ENCODE measurements around the gene TSKS. TPM values are rescaled to one million over a fixed set of nuclear protein-coding genes. Genes with fewer than 3 reads are reported as not detected.

TSKS gene
- total RNA-seq, 4 donors from 2014 or later = 0.22 to 0.81 TPM; not detected in 2

DNA sequence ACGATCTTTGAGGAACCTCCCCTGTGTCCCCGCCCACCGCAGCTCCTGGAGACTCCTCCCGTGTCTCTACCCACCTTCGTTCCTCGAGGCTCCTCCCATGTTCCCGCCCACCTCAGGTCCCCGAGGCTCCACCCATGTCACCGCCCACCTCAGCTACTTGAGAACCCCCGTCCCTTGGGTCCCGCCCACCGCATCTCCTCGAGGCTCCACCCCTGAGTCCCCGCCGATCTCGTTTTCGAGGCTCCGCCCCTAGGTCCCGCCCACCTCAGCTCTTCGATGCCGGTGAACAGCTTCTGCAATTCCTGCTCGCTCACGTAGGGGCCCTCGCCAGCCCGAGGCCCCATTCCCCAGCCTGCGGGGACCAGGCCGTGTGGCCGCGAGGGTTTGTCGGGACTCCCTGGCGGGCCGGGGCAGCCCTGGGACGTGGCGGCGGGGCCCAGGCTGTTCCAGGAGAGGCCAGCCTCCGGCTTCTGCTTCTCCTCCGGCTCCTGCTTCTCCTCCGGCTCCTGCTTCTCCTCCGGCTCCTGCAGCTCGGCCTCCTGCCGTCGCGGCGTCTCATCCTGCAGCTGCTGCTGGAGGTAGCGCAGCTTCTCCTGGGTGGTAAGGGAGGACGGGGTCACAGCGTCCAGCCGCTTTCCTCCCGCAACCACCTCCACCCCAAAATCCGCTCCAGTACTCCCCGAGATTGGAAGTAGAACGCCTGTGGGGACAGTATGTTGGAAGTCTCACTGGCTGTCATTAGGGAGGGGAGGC is 16.7 kb downstream of the TSKS start:
- intact Hi-C loops (cut with DNase I) = no loop called here
- Histone ChIP-seq H3K36me3 (no peaks in the 10 kb centered on the region), H3K4me1 (peaks cover 0 to 3% of the 10 kb centered on the region in 2 donors), H3K27ac (no peak overlapping the region), H3K27me3 (no peaks in the 10 kb centered on the region), H3K4me3 (replicated peaks in 1 of 3) (no peak overlapping the region), H3K9me3 (no peaks in the 10 kb centered on the region)
- TF ChIP-seq, protein P1, sequence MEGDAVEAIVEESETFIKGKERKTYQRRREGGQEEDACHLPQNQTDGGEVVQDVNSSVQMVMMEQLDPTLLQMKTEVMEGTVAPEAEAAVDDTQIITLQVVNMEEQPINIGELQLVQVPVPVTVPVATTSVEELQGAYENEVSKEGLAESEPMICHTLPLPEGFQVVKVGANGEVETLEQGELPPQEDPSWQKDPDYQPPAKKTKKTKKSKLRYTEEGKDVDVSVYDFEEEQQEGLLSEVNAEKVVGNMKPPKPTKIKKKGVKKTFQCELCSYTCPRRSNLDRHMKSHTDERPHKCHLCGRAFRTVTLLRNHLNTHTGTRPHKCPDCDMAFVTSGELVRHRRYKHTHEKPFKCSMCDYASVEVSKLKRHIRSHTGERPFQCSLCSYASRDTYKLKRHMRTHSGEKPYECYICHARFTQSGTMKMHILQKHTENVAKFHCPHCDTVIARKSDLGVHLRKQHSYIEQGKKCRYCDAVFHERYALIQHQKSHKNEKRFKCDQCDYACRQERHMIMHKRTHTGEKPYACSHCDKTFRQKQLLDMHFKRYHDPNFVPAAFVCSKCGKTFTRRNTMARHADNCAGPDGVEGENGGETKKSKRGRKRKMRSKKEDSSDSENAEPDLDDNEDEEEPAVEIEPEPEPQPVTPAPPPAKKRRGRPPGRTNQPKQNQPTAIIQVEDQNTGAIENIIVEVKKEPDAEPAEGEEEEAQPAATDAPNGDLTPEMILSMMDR (IDR thresholded peaks at IDR 0.05) = no peak
- TF ChIP-seq POLR2A (IDR thresholded peaks at IDR 0.05) = no peak
- WGBS, 2 donors = 56 to 62% methylated on average over 30 to 38 of the region's 52 CpGs
- DNase-seq = peak in 1 of 2 donors; percentile 6

GRCh38 chr19:49744946-49745381 is 18.1 kb downstream of the TSKS start:
- no peaks in the 10 kb centered on the region for H3K9me3 ChIP-seq
- H3K27ac ChIP-seq = no peak overlapping the region
- no peak for DNase-seq
- 92 to 95% methylated on average over 19 to 23 of the region's 23 CpGs for WGBS, 2 donors
- H3K36me3 ChIP-seq = no peaks in the 10 kb centered on the region
- peaks cover 0 to 3% of the 10 kb centered on the region in 2 donors for H3K4me1 ChIP-seq
- TF ChIP-seq, protein P1 (IDR thresholded peaks at IDR 0.05) = no peak
- no peak for TF ChIP-seq POLR2A (IDR thresholded peaks at IDR 0.05)
- no peak overlapping the region for H3K4me3 ChIP-seq (replicated peaks in 1 of 3)
- intact Hi-C loops (cut with DNase I) = no loop called here
- no peaks in the 10 kb centered on the region for H3K27me3 ChIP-seq

DNA sequence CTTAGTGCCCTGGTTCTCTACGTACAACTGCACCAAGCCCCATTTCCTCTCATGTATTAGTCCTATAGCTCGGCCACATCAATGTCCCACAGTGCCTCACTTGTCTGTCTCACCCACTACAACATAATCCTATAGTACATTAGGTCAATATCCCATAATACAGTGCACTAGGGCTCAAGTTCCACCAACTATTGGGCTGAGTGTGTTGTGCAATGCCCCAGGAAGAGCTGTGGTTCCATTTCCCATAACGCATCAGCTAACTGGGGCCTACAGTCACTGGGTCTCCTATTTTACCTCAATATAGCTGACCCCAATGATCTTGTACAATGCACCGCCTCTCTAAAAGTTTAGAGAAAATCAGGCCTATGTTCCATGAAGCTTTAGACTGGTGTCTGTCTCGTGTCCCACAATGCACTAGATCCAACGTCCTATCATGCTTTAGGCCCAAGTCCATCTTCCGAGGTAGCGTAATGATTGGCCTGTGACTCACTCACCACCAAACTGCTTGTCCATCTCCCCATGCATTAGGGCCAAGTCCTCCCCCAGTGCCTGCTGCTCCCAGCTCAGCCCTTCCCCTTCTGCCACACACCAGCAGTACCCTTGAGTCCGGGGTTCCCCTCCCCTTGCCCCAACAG is 21.8 kb downstream of the TSKS start:
- intact Hi-C loops (cut with DNase I) = no loop called here
- Histone ChIP-seq H3K9me3 (no peaks in the 10 kb centered on the region), H3K4me3 (replicated peaks in 1 of 3) (no peak overlapping the region), H3K27ac (no peak overlapping the region), H3K4me1 (peaks cover 0 to 3% of the 10 kb centered on the region in 2 donors), H3K27me3 (no peaks in the 10 kb centered on the region), H3K36me3 (no peaks in the 10 kb centered on the region)
- 91% methylated on average over 9 of the region's 9 CpGs for WGBS, 2 donors
- no peak for DNase-seq
- no peak for TF ChIP-seq POLR2A (IDR thresholded peaks at IDR 0.05)

DNA sequence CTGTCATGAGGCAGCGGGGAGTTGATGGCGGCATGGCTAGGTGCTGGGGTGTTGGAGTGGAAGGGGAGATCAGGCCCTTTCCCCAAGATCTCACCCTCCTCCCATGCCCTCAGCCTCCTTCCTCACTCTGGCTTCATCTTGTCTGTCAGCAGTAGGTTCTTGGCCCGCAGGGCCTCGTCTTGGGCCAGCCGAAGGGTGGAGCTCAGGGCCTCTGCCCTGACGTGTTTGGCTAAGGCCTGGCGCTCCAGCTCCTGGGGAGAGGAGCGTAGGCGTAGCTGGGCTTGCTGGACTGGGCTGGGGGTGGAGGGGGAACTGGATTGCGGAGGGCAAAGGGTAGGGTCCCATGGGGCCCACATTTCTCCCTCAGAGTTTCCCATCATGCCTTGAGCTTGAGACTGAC is 23.2 kb downstream of the TSKS start:
- intact Hi-C loops (cut with DNase I) = no loop called here
- 74 to 92% methylated on average over 4 to 5 of the region's 10 CpGs for WGBS, 2 donors
- H3K36me3 ChIP-seq = no peaks in the 10 kb centered on the region
- no peak for TF ChIP-seq POLR2A (IDR thresholded peaks at IDR 0.05)
- TF ChIP-seq, protein P1 (IDR thresholded peaks at IDR 0.05) = no peak
- no peaks in the 10 kb centered on the region for H3K27me3 ChIP-seq
- no peak overlapping the region for H3K4me3 ChIP-seq (replicated peaks in 1 of 3)
- H3K9me3 ChIP-seq = no peaks in the 10 kb centered on the region
- H3K27ac ChIP-seq = no peak overlapping the region
- DNase-seq = no peak
- H3K4me1 ChIP-seq = no peaks in the 10 kb centered on the region

DNA sequence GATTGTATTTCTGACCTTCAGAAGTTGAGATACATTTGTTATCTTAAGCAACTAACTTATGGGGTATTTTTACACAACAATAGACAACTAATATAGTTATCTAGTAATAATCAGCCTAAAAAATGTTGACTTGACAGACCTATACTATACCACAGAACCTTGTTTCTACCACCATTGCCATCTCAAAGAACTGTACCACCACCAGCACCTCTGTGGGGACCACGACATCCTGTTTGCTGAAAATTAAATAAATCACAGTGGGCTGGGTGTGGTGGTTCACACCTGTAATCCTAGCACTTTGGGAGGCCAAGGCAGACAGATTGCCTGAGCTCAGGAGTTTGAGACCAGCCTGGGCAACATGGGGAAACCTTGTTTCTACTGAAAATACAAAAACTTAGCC is 24.0 kb downstream of the TSKS start:
- no peaks in the 10 kb centered on the region for H3K27me3 ChIP-seq
- 82 to 89% methylated on average over 1 of the region's 1 CpG for WGBS, 2 donors
- H3K27ac ChIP-seq = no peak overlapping the region
- no peaks in the 10 kb centered on the region for H3K4me1 ChIP-seq
- no peak overlapping the region for H3K4me3 ChIP-seq (replicated peaks in 1 of 3)
- no peaks in the 10 kb centered on the region for H3K9me3 ChIP-seq
- no peak for TF ChIP-seq POLR2A (IDR thresholded peaks at IDR 0.05)
- TF ChIP-seq, protein P1 (IDR thresholded peaks at IDR 0.05) = no peak
- no peak for DNase-seq
- intact Hi-C loops (cut with DNase I) = no loop called here
- no peaks in the 10 kb centered on the region for H3K36me3 ChIP-seq

All from thyroid gland (tissue), 4 donors.